CD4-positive, alpha-beta T cell treated with Interleukin-17A for 4 hours (primary cell): ENCODE results near the gene SERINC2.
"Not testable (repeated sequence)": the region's sequence is repeated elsewhere in the genome, so short reads cannot be mapped to it uniquely, and the experiment has no call there.

Source experiments
- DNase-seq: peaks from one replicate; pipeline ENCODE4 v3.0.0-alpha.2; 2020; ENCODE audit warnings: mixed read lengths

The SERINC2 gene

DNA sequence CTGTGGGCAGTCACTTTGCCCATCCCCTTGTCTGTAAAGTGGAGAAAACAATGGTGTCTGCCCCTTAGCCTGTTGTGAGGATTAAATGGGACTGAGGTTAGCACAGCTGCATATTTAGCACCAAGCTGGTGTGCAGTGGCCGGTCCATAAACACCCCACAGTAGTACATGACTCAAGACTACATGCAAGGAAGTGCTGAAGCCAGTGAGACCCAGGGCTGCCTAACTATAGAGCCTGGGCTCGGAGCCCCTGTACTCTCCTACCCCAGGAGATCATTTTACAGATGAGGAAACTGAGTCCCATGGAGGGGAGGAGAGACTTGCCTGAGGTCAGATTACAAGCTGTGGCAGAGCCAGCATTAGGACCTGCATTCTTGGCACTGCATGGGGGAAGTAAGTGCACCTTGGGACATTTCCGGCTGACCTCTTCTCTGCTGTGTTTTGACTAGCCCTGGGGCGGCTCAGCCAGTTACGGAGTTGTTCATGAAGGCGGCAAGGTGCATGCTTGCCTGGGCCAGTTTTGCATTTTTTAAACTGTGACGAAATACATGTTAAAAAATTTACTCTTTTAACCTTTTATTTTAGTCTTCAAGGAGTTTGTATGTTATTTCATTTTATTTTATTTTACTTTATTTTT, 3.2 kb downstream of the SERINC2 start:
- no peak for DNase-seq

DNA sequence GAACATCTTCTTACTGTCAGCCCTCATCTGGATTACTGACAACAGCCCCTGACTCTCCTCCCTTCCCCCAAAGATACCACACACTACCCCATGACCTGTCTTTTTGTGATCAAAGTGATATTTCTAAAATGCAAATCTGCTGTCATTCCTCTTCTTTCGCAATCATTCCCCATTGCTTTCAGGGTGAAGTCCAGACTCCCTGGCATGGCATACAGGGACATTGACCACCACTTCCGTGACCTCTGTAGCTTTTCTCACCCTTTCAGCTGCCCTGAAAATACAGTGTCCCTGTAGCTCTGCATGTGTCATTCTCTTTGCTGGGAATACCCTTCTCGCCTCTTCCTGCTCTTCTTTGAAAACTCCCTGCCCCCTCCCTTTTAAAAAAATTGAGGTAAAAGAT, 4.1 kb downstream of the SERINC2 start:
- DNase-seq: no peak

DNA sequence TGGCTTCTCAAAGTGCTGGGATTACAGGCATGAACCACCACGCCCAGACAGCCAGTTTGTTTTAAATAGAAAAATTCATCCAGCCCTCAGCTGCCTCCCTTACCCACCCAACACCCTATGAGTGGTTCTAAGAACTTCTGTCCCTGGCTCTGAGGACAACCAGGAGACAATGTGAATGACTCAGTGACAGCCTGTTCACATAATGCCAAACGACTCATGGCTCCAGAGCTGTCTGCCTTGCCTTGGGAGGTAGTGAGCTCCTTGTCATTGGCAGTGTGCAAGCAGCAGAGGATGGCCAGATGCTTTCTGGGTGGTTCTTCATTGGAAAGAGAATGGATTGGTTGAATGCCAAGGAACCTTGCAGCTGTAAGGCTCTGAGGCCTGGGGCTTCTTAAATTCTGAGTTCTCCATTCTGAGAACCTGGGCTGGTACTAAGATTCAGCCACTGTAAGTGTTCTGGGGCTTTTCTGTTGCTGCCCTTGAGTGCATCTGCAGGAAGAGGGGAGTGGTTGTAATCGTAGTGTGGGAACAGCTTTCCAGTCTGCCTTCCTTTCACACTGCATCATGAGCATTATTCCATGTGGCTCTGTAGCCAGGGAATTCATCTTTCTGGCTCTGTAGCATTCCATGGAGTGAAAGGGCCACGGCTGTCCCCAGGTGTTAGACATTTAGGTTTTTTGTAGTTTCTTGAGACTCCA, 5.8 kb downstream of the SERINC2 start:
- no peak for DNase-seq

DNA sequence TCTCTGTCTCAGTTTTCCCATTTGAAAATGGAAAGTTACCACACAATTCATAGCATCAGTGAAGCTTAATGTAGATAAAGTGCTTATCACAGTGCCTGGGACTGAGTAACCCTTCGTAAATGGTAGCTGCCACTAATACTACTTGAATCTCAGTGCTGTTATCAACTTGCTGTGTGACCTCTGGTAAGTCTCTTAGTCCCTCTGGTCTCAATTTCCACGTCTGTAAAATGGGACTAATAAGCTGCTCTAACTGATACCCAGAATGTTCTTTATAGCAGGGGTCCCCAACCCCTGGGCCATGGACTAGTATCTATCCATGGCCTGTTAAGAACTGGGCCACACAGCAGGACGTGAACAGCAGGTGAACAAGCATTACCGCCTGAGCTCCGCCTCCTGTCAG, 7.7 kb downstream of the SERINC2 start:
- DNase-seq: no peak

DNA sequence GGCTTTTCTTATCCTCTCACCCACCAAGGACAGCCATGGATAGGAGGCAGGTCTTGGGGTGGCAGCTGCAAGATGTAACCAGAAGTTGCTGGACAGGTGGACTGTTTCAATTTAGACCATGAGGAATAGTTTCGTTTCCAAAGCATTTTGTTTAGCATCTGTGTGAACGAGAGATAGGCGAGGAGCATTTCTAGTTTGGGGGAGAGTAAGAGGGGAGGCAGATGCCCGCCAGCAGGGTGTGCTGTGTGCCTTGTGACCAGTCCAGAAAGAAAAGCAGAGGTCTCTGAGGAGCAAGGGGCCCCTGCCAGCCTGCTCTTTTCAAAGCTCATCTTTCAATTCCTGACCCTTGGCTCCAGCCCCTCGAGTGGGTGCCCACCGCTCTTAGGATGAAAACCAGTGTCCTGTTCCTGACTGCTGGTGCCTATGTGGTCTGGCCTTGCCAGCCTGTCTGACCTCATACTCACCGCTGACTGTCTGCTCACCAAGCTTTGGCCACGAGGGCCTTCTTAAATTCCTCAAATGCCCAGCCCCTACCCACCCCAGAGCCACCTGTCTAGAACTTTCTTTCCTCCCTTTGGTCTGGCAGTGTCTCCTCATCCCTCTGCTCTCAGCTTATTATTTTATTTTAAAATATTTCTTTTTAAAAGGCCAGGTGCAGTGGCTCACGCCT, 8.5 kb downstream of the SERINC2 start:
- DNase-seq: no peak

DNA sequence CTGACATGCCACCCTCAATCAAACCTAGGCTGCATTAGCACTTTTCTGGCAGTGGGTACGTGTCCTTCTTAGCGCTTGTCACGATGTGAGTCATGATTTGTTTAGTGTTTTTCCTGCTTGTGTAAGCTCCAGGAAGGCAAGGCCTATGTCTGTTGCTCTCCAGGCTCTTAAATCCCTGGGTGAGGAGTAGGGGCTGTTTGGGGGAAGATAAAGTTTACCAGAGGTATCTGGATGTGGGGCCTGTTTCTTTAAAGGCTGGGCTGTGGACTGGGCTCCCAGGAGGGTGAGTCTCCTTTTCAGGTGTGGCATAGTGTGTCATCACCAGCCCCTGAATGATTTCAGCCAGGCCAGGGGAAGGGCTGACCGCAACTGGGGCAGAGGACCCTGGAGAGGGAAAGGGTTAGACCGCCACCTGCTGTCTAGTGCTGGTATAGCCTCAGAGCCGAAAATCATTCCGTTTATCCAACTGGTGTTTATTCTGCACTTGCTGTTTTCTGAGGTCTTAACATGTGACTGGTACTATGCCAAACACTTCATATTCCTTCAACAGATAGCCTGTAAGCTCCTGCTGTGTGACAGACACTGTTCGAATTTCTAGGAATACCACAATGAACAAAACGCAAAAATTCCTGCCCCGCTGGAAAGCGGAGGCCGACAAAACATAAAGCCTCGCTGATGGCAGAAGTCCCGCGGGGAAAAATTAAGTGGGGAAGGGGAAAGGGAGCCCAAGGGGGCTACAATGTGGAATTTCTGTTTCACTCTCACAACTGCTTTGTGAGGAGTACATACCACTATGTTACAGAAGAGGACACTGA, 9.7 kb downstream of the SERINC2 start:
- DNase-seq: peak; percentile 74

DNA sequence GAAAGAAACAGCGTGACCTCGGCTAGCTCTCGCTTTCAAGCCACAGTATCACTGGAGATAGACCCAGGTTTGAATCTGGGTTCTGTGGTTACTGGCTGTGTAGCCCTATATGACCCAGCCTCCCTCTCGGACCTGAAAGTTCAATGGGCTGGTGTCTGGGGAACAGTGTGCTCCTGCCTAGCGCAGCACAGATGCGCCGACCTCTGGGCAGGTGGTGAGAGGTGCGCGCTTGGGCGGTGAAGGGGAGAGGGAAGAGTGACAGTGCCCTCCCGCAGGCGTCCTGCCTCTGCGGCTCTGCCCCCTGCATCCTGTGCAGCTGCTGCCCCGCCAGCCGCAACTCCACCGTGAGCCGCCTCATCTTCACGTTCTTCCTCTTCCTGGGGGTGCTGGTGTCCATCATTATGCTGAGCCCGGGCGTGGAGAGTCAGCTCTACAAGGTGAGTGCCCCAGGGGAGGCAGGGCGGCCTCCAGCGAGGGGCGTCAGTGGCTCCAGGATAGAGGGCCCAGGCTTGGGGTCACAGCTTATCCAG, 10.5 kb downstream of the SERINC2 start:
- DNase-seq: no peak

DNA sequence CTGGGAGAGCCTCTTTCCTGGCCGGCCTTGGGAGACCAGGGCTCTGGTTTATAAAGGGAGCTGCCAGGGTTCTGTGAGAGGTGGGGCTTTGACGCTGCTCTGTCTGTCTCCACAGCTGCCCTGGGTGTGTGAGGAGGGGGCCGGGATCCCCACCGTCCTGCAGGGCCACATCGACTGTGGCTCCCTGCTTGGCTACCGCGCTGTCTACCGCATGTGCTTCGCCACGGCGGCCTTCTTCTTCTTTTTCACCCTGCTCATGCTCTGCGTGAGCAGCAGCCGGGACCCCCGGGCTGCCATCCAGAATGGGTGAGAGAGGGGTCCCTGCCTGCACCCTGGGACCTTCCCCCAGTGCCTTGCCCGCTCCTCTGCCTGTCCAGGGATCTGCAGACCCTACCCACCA, 11.6 kb downstream of the SERINC2 start:
- no peak for DNase-seq

DNA sequence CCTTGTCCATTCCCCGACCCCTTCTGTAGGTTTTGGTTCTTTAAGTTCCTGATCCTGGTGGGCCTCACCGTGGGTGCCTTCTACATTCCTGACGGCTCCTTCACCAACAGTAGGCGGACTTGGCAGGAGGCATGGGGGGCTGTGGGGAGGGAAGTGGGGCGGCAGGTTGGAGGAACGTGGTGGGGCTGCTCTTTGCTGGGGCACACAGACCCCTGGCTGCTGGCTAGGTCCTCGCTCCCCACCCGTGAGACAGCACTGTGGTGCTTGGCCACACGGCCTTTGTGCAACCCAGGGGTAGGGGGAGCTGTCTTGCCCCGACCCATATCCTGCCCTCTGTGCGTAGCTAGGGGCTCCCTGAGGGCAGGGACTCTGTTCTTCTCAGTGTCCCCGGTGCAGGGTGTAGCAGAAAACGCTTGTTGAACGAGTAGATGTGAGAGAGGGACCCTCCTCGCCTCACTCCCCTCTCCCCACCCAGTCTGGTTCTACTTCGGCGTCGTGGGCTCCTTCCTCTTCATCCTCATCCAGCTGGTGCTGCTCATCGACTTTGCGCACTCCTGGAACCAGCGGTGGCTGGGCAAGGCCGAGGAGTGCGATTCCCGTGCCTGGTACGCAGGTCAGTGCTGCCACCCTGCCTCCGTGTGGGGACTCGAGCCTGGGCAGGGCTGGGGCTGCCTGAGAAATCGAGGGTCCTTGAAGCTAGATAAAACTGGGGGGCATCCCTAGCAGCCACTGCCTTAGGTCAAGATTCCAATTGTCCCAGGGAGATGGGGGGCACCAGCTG, 12.5 kb downstream of the SERINC2 start:
- DNase-seq: no peak

DNA sequence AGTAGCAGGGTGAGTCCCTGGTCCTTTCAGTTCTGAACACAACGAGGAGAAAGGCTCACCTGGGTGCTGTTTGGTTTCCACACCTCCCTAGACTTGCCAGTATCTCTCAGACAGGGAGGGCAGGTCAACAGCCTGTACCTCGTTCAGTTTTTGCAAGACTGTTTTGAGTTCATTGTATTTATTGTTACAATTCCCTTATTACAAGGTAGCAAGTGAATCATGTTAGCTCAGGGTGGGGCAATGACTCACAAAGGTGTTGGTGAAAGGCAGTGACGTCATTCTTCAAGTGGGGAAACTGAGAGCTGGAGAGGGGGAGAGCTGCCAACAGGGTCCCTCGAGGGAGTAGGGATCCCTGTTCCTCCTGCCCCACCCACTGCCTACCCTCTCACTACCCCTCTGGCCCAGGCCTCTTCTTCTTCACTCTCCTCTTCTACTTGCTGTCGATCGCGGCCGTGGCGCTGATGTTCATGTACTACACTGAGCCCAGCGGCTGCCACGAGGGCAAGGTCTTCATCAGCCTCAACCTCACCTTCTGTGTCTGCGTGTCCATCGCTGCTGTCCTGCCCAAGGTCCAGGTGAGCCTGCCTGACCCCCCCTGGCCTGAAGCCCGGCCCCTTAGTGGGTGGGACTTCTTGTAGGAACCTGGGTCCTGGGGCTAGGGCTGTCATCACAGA, 13.4 kb downstream of the SERINC2 start:
- DNase-seq: no peak

DNA sequence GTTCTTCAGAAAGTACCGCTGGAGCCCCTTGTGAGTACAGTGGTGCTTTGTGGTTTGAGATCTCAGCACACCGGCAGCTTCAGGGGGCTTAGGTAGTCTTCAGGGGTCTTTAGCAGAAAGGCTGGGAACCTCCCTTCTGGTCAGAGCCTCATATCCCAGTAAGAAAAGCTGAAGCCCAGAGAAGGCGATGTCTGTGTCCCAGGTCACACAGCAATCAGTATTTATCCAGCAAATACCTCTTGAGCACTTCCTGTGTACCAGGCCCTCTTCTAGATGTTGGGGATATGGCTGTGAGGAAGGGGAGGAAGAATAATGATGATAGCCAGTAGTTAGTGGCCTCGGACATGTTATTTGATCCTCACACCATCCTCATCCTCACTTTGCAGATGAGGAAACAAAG, 14.3 kb downstream of the SERINC2 start:
- no peak for DNase-seq

DNA sequence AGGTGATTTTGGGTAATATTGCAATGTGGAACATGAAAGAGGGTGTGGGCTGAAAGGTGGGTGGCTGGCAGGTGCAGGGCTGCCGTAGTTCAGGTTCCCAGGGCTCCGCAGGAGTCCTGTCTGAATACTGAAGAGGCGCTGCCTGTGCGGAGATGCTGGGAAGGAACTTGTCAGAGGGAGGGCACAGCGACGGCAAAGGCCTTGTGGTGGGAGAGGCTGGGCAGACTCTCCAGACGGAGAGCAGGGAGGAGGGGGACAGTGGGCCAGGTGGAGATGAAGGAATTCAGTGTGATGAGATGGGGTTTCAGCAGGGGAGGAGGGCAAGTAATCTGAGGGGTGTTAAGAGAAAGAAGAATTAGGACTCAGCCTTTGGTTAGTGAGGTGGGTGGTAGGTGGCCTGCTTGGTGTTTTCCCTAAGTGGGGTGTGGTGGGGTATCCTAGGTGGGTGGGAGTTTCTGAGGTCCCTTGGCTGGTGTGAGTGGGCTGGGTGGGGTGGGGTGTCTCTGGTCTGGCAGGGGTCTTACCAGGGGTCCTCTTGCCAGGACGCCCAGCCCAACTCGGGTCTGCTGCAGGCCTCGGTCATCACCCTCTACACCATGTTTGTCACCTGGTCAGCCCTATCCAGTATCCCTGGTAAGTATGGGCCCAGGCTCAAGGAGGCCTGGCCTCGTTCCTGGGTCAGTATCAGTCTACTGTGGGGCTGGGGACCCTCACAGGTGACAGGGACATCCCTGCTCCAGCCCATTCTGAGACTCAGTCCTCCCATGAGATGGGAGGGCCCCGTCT, 15.6 kb downstream of the SERINC2 start:
- DNase-seq: no peak

DNA sequence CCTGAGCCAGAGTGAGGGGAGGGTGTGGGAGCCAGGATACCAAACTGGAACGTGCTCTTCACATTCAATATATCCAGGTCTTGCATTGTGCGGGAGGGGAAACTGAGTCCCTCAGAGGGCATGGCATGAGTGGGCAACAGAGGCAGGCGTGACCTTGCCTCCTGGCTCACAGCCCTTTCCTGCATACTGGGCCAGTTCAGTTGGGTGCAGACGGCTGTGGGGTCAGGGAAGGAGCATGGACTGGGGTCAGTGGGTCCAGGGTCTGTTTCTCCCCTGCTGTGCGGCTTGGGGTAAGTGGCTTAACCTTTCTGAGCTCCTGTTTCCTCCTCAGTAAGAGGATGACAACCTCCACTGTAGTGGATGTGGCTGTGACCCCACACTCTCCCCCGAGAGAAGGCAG, 16.6 kb downstream of the SERINC2 start:
- no peak for DNase-seq

DNA sequence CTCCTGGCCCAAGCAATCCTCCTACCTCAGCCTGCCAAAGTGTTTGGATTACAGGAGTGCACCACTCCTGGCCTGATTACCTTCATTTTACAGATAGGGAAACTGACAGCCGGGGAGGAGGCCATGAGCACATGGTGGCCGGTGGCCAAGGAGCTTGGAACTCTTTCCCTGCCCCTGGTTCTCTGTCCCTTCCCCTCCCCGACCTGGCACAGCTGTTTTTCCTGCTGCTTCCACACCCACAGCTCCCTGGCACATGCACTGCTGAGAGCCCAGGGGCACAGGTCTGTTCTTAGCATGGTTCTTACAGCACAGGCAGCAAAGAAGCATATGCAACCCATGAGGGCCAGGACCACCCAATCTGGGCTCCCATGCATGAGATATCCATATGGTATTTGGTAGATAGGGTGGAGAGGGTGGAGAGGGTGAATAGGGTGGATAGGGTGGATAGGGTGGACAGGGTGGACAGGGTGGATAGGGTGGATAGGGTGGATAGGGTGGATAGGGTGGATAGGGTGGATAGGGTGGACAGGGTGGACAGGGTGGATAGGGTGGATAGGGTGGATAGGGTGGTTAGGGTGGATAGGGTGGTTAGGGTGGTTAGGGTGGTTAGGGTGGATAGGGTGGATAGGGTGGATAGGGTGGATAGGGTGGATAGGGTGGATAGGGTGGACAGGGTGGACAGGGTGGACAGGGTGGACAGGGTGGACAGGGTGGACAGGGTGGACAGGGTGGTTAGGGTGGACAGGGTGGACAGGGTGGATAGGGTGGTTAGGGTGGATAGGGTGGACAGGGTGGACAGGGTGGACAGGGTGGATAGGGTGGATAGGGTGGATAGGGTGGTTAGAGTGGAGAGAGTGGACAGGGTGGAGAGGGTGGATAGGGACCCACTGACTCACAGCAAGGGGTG, 18.6 kb downstream of the SERINC2 start:
- not testable (repeated sequence) for DNase-seq

DNA sequence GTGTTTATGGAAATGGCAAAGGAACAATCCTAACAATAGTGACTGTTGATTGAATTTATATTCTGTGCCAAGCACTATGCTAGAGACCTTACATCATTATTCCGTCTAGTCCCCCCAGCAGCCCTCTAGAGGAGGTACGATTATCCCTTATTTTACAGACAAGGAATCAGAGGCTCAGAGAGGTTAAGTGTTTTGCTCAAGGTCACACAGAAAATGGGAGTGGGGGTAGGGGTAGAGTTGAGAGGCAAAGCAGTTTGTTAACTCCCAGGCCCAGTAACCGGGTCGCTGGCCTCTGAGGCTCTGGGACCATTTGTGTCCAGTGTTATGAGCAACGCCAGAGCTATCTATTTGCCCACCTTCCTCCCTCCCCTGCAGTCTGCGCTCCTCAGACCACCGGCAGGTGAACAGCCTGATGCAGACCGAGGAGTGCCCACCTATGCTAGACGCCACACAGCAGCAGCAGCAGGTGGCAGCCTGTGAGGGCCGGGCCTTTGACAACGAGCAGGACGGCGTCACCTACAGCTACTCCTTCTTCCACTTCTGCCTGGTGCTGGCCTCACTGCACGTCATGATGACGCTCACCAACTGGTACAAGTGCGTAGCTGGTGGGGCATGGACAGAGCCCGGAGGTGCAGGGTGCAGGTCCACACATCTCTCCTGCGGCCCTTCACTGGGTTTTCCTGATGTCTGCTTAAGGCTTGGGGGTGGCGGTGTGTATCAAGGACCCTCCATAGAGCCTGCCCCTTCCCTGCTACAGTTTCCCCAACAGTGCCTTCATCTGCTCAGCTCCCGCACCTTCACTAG, 19.8 kb downstream of the SERINC2 start:
- no peak for DNase-seq

DNA sequence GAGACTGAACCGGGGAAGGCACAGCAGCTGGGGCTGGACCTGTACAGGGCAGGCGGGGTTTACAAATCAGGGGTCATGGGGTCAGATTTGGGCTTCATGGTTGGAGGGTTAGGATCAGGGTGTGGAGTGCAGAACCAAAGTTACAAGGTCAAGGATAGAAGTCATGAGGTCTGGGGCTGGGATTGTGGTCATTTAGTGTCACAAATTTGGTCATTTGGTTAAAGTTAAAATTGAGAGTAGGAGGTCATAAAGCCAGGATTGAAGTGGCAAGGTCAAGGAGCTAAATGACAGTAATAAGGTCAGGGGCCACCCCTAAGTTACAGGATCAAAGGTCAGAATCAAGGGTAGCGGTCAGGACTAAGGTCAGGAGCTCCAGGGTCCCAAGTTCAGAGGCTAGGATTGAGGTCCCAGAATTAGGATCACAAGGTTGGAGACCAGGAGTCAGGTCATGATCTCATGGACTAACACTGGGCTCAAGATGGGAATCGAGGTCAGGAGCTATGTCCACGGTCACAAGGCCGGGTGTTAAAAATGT, 20.4 kb downstream of the SERINC2 start:
- no peak for DNase-seq

DNA sequence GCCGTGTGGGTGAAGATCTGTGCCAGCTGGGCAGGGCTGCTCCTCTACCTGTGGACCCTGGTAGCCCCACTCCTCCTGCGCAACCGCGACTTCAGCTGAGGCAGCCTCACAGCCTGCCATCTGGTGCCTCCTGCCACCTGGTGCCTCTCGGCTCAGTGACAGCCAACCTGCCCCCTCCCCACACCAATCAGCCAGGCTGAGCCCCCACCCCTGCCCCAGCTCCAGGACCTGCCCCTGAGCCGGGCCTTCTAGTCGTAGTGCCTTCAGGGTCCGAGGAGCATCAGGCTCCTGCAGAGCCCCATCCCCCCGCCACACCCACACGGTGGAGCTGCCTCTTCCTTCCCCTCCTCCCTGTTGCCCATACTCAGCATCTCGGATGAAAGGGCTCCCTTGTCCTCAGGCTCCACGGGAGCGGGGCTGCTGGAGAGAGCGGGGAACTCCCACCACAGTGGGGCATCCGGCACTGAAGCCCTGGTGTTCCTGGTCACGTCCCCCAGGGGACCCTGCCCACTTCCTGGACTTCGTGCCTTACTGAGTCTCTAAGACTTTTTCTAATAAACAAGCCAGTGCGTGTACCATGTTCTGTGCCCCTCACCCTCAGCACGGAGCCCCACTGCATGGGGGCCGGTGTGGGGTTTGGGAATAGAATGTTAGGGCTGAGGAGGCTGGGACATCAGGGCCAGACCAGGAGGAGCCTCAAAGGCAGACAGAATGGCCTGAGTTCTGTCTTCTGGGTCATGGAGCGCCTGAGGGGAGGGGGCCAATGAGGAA, 21.3 kb downstream of the SERINC2 start:
- no peak for DNase-seq

DNA sequence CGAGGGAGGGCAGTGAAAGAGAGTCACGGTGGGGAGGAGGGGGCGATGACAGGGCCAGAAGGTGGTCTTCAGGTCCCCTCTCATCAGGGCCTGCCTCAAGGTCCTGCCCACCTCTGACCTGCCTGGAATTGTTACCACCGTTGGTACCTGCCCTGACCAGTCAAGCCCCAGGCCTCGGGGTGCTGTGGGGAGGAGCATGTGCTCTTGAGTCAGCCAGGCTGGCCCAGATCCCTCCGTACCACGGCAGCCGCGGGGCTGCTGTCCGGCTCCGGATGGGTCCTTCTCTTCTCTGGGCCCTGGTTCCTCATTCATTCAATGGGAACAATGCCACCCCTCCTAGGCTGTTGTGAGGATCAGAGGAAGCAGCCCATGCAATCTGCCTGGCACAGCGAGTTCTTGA, 22.0 kb downstream of the SERINC2 start:
- no peak for DNase-seq
